ENCODE results near the gene SLC26A9.

The SLC26A9 gene

GRCh38 chr1:205870236-205870635, 73.0 kb downstream of the SLC26A9 start:
- DNase-seq (ENCODE audit: low read depth in 1 of 2, low spot score in 1 of 2) = no peak
- H3K27ac ChIP-seq (replicated peaks) = no peak overlapping the region
- H3K27me3 ChIP-seq (ENCODE audit: insufficient read depth, poor library complexity, severe bottlenecking) = no peaks in the 10 kb centered on the region
- H3K4me3 ChIP-seq (replicated peaks; ENCODE audit: insufficient read depth, low read length) = no peak overlapping the region
- TF ChIP-seq SPI1 (IDR thresholded peaks at IDR 0.05; ENCODE audit: borderline replicate concordance, low read depth) (no peak), POLR2AphosphoS5 (IDR thresholded peaks at IDR 0.05; ENCODE audit: low read depth) (no peak), GABPA (IDR thresholded peaks at IDR 0.05; ENCODE audit: low read depth) (no peak), REST (IDR thresholded peaks at IDR 0.05; ENCODE audit: insufficient replicate concordance, low read depth) (no peak), CTCF (IDR thresholded peaks at IDR 0.05; ENCODE audit: insufficient read depth, low read length) (no peak)

Data from HL-60 (cell line).